ENCODE measurements around the gene MMP2. TPM values are rescaled to one million over a fixed set of nuclear protein-coding genes. Genes with fewer than 3 reads are reported as not detected.

Gene MMP2
- total RNA-seq, 1 experiment from 2014 or later, result 311 TPM

DNA sequence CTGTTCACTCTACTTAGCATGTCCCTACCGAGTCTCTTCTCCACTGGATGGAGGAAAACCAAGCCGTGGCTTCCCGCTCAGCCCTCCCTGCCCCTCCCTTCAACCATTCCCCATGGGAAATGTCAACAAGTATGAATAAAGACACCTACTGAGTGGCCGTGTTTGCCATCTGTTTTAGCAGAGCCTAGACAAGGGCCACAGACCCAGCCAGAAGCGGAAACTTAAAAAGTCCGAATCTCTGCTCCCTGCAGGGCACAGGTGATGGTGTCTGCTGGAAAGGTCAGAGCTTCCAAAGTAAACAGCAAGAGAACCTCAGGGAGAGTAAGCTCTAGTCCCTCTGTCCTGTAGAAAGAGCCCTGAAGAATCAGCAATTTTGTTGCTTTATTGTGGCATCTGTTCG, 27.1 kb downstream of the MMP2 start:
- Histone ChIP-seq H3K36me3 (ENCODE audit: control insufficient read depth, insufficient read depth, low read length) (no peaks in the 10 kb centered on the region), H3K4me1 (ENCODE audit: control insufficient read depth, insufficient read depth, low read length) (peaks cover 38% of the 10 kb centered on the region), H3K4me3 (ENCODE audit: low read depth in 2 of 2, low read length in 2 of 2) (no peak overlapping the region), H3K27ac (ENCODE audit: low read length) (peak overlapping the region; percentile 39; the same call in 1 of the 2 replicates), H3K9me3 (ENCODE audit: control insufficient read depth, insufficient read depth, low read depth, low read length) (no peaks in the 10 kb centered on the region), H3K27me3 (ENCODE audit: control insufficient read depth, insufficient read depth, low read length) (no peaks in the 10 kb centered on the region)
- POLR2A ChIA-PET, result interaction anchor here (0.5 to 0.6 kb wide), 2 partner anchors 48 to 685 kb away, joined by 3 read pairs; no protein-coding TSS in a partner anchor
- in situ Hi-C loops (cut with HindIII; ENCODE audit: low pct_unique_long_range_greater_than_20kb, low sequenced_read_pairs), result no loop called here
- CTCF ChIA-PET, result no interaction called here
- intact Hi-C loops (cut with micrococcal nuclease; ENCODE audit: unreplicated experiment), result no loop called here
- TF ChIP-seq, protein P1, sequence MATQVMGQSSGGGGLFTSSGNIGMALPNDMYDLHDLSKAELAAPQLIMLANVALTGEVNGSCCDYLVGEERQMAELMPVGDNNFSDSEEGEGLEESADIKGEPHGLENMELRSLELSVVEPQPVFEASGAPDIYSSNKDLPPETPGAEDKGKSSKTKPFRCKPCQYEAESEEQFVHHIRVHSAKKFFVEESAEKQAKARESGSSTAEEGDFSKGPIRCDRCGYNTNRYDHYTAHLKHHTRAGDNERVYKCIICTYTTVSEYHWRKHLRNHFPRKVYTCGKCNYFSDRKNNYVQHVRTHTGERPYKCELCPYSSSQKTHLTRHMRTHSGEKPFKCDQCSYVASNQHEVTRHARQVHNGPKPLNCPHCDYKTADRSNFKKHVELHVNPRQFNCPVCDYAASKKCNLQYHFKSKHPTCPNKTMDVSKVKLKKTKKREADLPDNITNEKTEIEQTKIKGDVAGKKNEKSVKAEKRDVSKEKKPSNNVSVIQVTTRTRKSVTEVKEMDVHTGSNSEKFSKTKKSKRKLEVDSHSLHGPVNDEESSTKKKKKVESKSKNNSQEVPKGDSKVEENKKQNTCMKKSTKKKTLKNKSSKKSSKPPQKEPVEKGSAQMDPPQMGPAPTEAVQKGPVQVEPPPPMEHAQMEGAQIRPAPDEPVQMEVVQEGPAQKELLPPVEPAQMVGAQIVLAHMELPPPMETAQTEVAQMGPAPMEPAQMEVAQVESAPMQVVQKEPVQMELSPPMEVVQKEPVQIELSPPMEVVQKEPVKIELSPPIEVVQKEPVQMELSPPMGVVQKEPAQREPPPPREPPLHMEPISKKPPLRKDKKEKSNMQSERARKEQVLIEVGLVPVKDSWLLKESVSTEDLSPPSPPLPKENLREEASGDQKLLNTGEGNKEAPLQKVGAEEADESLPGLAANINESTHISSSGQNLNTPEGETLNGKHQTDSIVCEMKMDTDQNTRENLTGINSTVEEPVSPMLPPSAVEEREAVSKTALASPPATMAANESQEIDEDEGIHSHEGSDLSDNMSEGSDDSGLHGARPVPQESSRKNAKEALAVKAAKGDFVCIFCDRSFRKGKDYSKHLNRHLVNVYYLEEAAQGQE (IDR thresholded peaks at IDR 0.05; ENCODE audit: insufficient read depth in 1 of 2, low read depth in 2 of 2, low read length in 1 of 2), result no peak
- TF ChIP-seq POLR2AphosphoS5 (IDR thresholded peaks at IDR 0.05; ENCODE audit: low read depth, low read length), result no peak
- TF ChIP-seq SIN3A (IDR thresholded peaks at IDR 0.05; ENCODE audit: borderline replicate concordance, insufficient read depth, low read depth, low read length), result no peak
- no peak for TF ChIP-seq TCF7L2 (IDR thresholded peaks at IDR 0.05; ENCODE audit: low read depth, low read length)
- TF ChIP-seq, protein P2, sequence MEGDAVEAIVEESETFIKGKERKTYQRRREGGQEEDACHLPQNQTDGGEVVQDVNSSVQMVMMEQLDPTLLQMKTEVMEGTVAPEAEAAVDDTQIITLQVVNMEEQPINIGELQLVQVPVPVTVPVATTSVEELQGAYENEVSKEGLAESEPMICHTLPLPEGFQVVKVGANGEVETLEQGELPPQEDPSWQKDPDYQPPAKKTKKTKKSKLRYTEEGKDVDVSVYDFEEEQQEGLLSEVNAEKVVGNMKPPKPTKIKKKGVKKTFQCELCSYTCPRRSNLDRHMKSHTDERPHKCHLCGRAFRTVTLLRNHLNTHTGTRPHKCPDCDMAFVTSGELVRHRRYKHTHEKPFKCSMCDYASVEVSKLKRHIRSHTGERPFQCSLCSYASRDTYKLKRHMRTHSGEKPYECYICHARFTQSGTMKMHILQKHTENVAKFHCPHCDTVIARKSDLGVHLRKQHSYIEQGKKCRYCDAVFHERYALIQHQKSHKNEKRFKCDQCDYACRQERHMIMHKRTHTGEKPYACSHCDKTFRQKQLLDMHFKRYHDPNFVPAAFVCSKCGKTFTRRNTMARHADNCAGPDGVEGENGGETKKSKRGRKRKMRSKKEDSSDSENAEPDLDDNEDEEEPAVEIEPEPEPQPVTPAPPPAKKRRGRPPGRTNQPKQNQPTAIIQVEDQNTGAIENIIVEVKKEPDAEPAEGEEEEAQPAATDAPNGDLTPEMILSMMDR (IDR thresholded peaks at IDR 0.05), result no peak
- DNase-seq (ENCODE audit: low read depth, low spot score), result no peak
- no peak for ATAC-seq
- no TSS peak for BruUV-seq (replicated peaks)

DNA sequence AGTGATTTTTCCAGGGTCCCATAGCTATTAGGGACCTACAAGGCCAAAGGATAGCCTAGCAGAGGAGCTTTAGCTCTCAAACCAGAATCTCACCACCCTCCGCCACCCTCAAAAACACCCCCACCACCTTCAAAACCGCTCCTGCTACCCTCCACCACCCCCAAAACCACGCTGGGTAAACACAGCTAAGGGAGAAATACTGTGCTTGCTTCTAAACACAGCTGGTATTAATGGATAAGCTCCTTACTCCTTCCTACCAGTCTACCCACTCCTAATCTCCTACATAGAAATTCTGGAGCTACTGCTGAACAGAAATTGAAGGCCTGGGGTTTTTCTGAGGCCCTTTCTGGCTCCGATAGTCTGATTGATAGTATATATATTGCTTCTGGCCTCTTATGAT, 27.7 kb downstream of the MMP2 start:
- BruUV-seq (replicated peaks), result no TSS peak
- ATAC-seq (no peak), DNase-seq (ENCODE audit: low read depth, low spot score) (no peak)
- peak overlapping the region; percentile 39; the same call in 1 of the 2 replicates for H3K27ac ChIP-seq (ENCODE audit: low read length)
- H3K4me1 ChIP-seq (ENCODE audit: control insufficient read depth, insufficient read depth, low read length), result peaks cover 32% of the 10 kb centered on the region
- H3K27me3 ChIP-seq (ENCODE audit: control insufficient read depth, insufficient read depth, low read length), result no peaks in the 10 kb centered on the region
- no peak overlapping the region for H3K4me3 ChIP-seq (ENCODE audit: low read depth in 2 of 2, low read length in 2 of 2)
- no peak for TF ChIP-seq TCF7L2 (IDR thresholded peaks at IDR 0.05; ENCODE audit: low read depth, low read length)
- TF ChIP-seq, protein P1 (IDR thresholded peaks at IDR 0.05; ENCODE audit: insufficient read depth in 1 of 2, low read depth in 2 of 2, low read length in 1 of 2), result no peak
- in situ Hi-C loops (cut with HindIII; ENCODE audit: low pct_unique_long_range_greater_than_20kb, low sequenced_read_pairs), result no loop called here
- ChIA-PET CTCF (no interaction called here), POLR2A (interaction anchor here (0.5 to 0.6 kb wide), 2 partner anchors 48 to 684 kb away, joined by 3 read pairs; no protein-coding TSS in a partner anchor)
- no peaks in the 10 kb centered on the region for H3K36me3 ChIP-seq (ENCODE audit: control insufficient read depth, insufficient read depth, low read length)
- no peaks in the 10 kb centered on the region; the same call in 1 of the 2 replicates for H3K9me3 ChIP-seq (ENCODE audit: control insufficient read depth, insufficient read depth, low read depth, low read length)
- intact Hi-C loops (cut with micrococcal nuclease; ENCODE audit: unreplicated experiment), result no loop called here
